Peyer's patch (tissue), 4 donors: ENCODE measurements around the gene SPACA5B. TPM values are rescaled to one million over a fixed set of nuclear protein-coding genes. Genes with fewer than 3 reads are reported as not detected.
"Not testable (repeated sequence)": the region's sequence is repeated elsewhere in the genome, so short reads cannot be mapped to it uniquely, and the experiment has no call there.

Source experiments
- DNase-seq, 3 donors: peaks; one replicate each; pipeline ENCODE4 v3.0.0-alpha.2; 2017 to 2019
- H3K27ac ChIP-seq, 4 donors: fragments of 200-600 bp; sonication (generic); one replicate each; pipeline ENCODE4 v1.5.1; 2016 to 2019
- H3K27me3 ChIP-seq, 2 donors: fragments of 200-600 bp; sonication (generic); one replicate each; pipeline ENCODE4 v1.5.1; 2019
- H3K36me3 ChIP-seq, 3 donors: fragments of 200-600 bp; sonication (generic); one replicate each; pipeline ENCODE4 v1.5.1; 2016 to 2019
- H3K4me1 ChIP-seq, 4 donors: fragments of 200-600 bp; sonication (generic); one replicate each; pipeline ENCODE4 v1.5.1; 2016 to 2019
- H3K4me3 ChIP-seq, 4 donors: fragments of 200-600 bp; sonication (generic); 1 replicate in 3 of 4; 2 replicates in 1 of 4; pipeline ENCODE4 v1.5.1; 2016 to 2019; ENCODE audit warnings: mild to moderate bottlenecking in 1 of 4
- H3K9me3 ChIP-seq, 4 donors: fragments of 200-600 bp; sonication (generic); one replicate each; pipeline ENCODE4 v1.5.1; 2016 to 2019; ENCODE audit warnings: mild to moderate bottlenecking in 1 of 4
- POLR2A ChIP-seq, 2 donors: fragments of 450-650 bp; IDR thresholded peaks; one replicate each; pipeline ENCODE4 v1.5.1; 2017; ENCODE audit warnings: antibody characterized with exemption in 2 of 2, mild to moderate bottlenecking in 2 of 2, moderate library complexity in 2 of 2
- total RNA-seq, 4 donors: library from RNA; depleted of rRNA; stranded (reverse); fragments of >200 nt; gene quantifications; one replicate each; pipeline ENCODE4 v1.1.0, GENCODE V29; 2016
- TF ChIP-seq, protein P1 (sequence below), 6 experiments: fragments of 450-650 bp in 4 of 6; fragments of 200-600 bp in 2 of 6; sonication (generic) in 1 of 6; IDR thresholded peaks; one replicate each; pipeline ENCODE4 v1.5.1; 2017 to 2019; ENCODE audit warnings: antibody characterized with exemption in 6 of 6, mild to moderate bottlenecking in 3 of 6, moderate library complexity in 1 of 6

Gene SPACA5B
- total RNA-seq, 4 donors from 2014 or later: not detected

DNA sequence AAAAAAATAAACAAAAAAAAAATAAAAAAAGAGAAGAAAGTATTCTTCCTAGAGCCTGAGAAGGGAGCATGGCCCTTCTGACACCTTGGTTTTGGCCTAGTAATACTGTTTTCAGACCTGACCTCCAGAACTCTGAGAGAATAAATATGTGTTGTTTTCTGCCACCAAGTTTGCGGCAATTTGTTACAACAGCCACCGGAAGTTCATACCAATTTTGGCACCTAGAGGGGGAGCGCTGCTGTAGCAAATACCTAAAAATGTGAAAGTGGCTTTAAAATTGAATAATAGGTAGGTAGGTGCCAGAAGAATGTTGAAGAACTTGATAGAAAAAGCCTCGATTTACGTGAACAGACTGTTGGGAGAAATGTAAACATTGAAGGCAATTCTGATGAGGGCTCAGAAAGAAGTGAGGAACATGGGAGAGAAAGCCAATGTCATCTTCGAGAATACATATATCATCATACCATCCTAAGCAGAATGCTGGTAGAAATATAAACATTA, 27.5 kb upstream of the SPACA5B start:
- no peak for TF ChIP-seq POLR2A (IDR thresholded peaks at IDR 0.05)
- TF ChIP-seq, protein P1, sequence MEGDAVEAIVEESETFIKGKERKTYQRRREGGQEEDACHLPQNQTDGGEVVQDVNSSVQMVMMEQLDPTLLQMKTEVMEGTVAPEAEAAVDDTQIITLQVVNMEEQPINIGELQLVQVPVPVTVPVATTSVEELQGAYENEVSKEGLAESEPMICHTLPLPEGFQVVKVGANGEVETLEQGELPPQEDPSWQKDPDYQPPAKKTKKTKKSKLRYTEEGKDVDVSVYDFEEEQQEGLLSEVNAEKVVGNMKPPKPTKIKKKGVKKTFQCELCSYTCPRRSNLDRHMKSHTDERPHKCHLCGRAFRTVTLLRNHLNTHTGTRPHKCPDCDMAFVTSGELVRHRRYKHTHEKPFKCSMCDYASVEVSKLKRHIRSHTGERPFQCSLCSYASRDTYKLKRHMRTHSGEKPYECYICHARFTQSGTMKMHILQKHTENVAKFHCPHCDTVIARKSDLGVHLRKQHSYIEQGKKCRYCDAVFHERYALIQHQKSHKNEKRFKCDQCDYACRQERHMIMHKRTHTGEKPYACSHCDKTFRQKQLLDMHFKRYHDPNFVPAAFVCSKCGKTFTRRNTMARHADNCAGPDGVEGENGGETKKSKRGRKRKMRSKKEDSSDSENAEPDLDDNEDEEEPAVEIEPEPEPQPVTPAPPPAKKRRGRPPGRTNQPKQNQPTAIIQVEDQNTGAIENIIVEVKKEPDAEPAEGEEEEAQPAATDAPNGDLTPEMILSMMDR (IDR thresholded peaks at IDR 0.05): no peak
- Histone ChIP-seq H3K4me1 (no peaks in the 10 kb centered on the region), H3K27me3 (no peaks in the 10 kb centered on the region), H3K9me3 (no peaks in the 10 kb centered on the region), H3K4me3 (no peak overlapping the region), H3K36me3 (no peaks in the 10 kb centered on the region), H3K27ac (no peak overlapping the region)
- DNase-seq: no peak

DNA sequence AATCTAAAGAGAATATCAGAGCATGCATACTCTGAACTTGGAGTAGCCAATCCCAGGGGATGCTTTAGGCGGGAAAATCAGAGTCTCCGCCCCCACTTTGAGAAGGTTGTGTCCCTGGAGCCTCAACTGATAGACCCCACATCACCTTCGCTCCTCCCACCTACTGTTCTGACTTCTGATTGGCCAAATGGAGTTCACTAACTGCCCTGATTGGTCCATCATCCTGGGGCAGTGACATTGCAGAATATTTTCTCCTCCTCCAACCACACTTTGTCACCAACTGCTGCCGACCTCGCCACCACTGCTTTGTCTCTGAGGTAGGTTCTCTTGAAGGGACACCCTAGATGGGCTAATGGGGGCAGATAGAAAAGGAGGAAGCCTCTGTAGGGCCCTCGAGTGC, 22.7 kb upstream of the SPACA5B start:
- H3K36me3 ChIP-seq: no peaks in the 10 kb centered on the region
- no peaks in the 10 kb centered on the region for H3K4me1 ChIP-seq
- H3K9me3 ChIP-seq: no peaks in the 10 kb centered on the region
- TF ChIP-seq POLR2A (IDR thresholded peaks at IDR 0.05): no peak
- TF ChIP-seq, protein P1 (IDR thresholded peaks at IDR 0.05): no peak
- no peak for DNase-seq
- no peak overlapping the region for H3K27ac ChIP-seq
- H3K4me3 ChIP-seq: no peak overlapping the region
- H3K27me3 ChIP-seq: no peaks in the 10 kb centered on the region

DNA sequence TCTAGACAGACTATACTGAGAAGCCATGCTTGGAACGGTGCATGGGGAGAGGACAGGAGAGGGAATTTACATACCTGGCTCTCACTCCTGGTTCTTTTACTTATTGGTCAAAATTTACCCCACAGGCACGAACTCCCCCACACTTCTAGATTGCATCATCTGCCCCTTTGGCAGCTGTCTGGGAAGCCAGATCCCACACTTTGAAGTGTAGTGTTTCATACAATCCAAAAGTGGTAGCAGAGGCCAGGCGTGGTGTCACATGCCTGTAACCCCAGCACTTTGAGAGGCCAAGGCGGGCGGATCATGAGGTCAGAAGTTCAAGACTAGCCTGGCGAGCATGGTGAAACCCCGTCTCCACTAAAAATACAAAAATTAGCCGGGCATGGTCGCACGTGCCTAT, 5.1 kb upstream of the SPACA5B start:
- not testable (repeated sequence) for H3K4me1 ChIP-seq, H3K9me3 ChIP-seq, H3K36me3 ChIP-seq, DNase-seq, H3K27me3 ChIP-seq, H3K4me3 ChIP-seq, H3K27ac ChIP-seq

DNA sequence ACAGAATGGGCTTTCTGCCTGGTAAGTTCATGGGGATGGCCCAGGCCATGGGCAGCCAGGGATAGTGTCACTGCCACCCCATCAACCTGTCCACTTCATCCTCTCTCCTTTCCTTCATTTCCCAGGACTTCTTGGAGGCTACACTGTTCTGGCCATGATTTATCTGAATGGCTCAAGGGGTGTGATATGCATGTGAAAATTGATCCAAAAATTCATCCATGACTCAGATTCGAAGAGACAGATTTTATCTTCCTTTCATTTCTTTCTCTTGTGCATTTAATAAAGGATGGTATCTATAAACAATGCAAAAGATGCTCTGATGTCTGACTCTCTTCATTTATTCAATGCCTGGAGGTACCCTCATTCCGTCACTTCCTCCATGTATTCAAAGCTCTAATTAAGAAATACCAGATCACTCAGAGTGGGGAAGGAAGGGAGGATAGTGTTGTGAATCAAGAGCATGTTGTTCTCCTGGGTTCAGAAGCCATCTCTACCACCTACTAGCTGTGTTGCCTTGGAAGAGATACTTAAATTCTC, 1.9 kb downstream of the SPACA5B start:
- not testable (repeated sequence) for H3K4me3 ChIP-seq, H3K4me1 ChIP-seq, H3K27me3 ChIP-seq, H3K27ac ChIP-seq, H3K9me3 ChIP-seq, DNase-seq, H3K36me3 ChIP-seq

DNA sequence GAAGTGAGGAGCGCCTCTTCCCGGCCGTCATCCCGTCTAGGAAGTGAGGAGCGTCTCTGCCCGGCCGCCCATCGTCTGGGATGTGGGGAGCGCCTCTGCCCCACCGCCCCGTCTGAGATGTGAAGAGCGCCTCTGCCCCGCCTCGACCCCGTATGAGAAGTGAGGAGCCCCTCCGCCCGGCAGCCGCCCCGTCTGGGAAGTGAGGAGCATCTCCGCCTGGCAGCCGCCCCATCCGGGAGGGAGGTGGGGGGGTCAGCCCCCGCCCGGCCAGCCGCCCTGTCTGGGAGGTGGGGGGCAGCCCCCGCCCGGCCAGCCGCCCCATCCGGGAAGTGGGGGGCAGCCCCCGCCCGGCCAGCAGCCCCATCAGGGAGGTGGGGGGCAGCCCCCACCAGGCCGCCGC, 8.7 kb downstream of the SPACA5B start:
- not testable (repeated sequence) for H3K27ac ChIP-seq, H3K27me3 ChIP-seq, H3K4me1 ChIP-seq, H3K9me3 ChIP-seq, H3K36me3 ChIP-seq, DNase-seq, H3K4me3 ChIP-seq

DNA sequence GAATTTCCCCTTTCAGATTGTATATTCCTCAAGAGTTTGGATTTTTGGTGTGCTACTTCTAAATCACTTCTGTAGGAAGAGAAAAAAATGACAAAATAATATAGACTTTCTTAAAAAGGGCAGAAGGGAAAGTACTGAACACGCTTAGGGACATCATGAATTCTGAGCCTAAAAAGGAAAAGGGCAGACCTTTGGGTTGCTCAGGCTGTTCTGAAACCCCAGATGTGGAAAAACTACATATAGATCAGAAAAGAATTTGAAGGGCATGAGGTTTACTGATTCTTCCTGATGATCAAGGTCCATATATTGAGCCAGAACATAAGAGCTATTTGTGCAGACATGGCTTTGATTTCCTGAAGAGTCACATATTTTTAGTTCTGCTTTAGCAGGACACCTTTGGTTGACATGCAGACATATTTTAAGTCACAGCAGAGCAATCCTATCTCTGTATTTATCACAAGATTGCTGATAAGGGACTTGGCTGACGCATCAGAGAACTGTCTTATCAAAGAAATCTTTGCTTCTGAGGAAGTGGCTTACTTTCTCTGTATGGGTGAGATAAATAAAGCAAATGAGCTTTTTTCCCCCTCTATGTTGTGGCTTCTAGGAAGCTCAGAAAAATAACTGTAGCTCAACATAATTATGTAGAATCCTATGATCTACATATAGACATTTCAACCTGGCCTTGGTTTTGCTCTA, 11.5 kb downstream of the SPACA5B start:
- not testable (repeated sequence) for H3K27me3 ChIP-seq, H3K4me1 ChIP-seq, H3K36me3 ChIP-seq, DNase-seq, H3K27ac ChIP-seq, H3K4me3 ChIP-seq, H3K9me3 ChIP-seq

DNA sequence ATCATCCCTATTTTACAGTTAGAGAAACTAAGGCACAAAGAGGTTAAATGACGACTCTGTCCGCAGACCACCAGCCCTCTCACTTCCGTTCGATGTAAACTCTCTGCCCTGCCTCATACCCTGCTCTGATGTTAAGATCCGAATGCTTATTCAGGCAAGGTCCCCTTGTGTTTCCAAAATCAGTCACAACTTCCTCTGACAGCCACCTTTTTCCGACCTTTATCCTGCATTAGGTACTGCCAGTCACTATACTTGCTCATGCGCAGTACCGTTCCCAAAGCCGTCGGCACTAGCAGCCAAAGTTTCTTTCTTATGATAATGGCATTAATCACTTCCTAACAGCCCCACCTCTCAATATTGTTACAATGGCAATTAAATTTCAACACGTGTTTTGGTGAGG, 12.3 kb downstream of the SPACA5B start:
- not testable (repeated sequence) for H3K27ac ChIP-seq, DNase-seq, H3K4me3 ChIP-seq, H3K36me3 ChIP-seq, H3K27me3 ChIP-seq, H3K4me1 ChIP-seq, H3K9me3 ChIP-seq

DNA sequence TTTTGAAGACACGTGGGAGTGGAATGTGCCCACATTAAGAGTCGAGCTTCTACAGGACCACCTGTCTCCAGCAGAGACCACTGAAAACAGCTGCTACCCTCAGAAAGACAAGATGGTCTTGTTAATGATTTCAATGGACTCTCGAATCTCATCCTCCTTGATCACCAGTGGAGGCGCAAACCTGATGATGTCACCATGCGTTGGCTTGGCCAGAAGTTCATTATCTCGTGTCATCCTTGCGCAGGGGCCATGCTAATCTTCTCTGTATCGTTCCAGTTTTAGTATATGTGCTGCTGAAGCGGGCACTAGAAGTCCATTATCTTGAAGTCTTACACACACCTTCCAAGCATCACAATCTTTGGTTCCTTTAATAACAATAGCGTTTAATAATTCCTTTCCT, 23.3 kb downstream of the SPACA5B start:
- Histone ChIP-seq H3K36me3 (no peaks in the 10 kb centered on the region), H3K9me3 (no peaks in the 10 kb centered on the region), H3K4me3 (no peak overlapping the region), H3K4me1 (no peaks in the 10 kb centered on the region), H3K27me3 (no peaks in the 10 kb centered on the region), H3K27ac (no peak overlapping the region)
- no peak for DNase-seq
- no peak for TF ChIP-seq POLR2A (IDR thresholded peaks at IDR 0.05)
- TF ChIP-seq, protein P1 (IDR thresholded peaks at IDR 0.05): no peak
